NCI-H1092 treated with DMSO at 0.1 percent for 48 hours (cell line): ENCODE results near the gene IL5RA.

ENCODE experiments used
- DNase-seq: peaks from one replicate; lab custom pipeline; 2025; lab: John Stamatoyannopoulos, UW

The IL5RA gene

DNA sequence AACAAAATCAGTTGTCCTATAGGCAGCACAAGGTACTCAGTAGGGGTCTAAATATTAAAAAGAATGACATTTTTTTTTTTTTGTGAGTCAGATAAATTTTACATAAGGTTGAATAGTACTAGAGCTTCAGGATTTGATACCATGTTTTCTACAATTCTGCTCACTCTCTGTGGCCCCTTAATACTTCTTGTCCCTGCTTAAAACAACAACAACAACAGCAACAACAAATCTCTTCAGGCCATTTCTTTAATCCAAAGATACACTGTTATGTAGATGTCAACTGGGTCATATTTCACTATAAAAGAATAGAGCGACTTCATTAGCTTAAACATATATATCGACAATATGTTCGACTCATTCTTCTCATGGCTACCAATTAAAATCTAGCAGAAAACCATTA, 3.0 kb downstream of the IL5RA start:
- no peak for DNase-seq

DNA sequence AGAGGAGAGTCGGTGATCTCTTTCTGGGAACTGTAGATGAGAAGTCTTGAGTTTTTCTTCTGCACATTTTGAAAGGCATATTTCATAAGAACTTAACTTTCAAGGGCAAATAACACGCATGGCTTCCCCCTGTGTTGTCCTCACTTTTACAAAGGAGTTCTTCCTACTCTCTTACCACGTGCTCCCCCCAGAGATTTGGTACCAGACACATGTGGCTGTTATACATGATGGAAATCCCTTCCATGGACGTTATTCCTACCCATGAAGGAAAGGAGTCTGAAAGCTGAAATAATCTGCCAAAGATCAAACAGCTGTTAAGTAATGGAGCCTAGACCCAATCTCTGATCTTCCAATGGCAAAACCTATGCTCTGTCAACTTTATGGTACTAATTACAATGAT, 4.4 kb downstream of the IL5RA start:
- no peak for DNase-seq

DNA sequence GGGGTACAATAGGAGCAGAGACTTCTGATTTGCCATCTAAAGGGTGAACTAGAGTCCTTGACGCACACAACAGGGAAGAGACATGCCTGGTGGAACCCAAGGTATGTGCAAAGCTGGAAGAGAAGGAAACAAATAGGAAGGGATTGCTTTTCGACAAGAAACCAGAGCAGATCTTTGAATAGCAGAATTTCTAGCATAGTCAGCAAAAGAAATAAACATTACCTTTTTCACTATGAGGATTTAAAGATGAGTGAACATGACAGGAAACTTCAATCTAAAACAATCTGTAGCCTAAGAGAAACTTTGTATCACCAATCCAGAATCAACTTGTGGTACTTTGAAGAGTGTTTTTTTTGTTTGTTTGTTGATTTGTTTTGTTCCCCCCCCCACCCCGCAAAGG, 4.9 kb downstream of the IL5RA start:
- DNase-seq: no peak

DNA sequence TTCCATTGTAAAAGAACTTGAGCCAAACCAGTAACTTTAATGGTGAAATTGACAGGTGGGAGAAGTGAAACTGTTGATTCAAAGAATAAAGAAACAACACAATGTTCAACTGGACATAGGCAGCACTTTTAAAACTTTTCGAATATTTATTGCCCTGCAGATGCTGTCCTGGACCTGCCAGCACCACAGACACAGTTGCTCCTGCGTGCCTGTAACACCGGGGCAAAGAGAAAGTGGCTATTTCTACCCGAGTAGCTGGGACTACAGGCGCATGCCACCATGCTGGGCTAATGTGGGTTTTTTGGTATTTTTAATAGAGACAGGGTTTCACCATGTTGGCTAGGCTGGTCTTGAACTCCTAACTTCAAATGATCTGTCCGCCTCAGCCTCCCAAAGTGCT, 7.4 kb downstream of the IL5RA start:
- DNase-seq: no peak

DNA sequence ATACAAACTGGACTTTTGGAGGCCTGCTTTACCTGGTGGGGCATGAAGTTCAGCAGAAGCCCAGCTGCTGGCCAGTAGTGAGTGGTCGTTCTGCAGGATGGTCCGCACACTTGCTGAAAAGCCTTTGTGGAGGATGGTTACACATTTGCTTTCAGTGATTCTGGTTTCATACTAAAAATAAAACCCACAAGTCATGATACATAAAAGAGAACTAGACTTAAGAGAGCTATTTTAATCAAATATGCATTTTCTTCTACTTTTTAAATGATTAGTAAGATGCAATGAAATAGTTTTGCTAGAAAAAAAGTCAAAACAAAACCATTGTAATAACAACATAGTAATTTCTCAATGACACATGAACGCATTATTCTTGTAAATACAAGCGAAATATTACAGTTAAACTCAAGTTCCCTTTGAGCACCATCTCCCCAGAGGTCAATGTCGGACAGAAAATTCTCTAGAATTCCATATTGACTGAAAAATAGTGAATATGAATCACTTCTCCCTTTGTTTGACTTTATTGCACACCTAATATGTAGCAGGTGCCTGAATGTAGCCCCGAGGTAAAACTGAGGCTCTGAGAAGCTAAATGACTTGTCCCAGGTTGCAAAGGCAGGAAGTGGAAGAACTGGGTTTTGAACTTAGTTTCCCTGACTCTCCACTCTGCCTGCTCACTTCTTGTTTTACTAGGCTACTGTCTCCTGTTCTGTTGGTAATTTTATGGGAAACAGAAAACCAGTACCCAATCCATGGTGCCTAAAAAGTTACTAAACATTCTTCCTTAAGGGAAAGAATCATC, 8.3 kb downstream of the IL5RA start:
- no peak for DNase-seq

DNA sequence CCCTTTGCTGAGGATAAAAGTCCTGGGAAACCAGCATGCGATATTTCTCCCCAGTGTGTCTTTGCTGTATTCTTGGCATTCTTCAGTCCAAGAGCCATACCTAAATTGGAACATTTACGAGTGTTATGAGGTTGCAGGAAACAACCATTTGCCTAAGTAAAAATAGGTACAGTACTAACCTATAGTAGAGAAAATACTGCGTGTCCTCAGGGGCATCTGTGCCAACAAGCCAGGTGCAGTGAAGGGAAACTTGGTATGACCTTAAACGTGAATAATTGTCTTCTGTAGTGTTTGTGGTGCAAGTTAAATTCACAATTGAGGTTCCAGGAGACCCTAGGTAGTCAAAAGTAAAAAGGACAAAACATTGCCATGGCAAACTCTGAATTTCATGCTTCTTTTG, 12.2 kb downstream of the IL5RA start:
- no peak for DNase-seq

DNA sequence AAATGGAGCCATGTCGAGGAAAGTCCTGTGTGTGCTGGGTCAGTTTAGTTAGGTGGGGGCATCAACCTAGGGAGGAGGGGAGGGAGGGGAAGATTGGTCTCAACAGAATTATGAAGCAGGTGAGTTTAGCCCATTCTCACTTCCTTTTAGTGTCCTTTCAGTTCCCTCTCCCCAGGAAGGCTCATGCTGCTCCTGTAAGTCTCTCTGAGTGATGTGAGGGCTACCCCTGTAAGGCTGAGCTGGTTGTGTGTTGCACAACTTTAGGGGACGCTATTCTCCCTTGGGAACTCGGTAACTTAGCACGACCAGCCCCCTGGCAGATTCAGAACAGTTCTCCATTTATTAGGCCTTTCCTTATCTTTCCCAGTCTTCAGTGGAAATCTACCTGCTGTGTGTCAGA, 21.2 kb downstream of the IL5RA start:
- no peak for DNase-seq

DNA sequence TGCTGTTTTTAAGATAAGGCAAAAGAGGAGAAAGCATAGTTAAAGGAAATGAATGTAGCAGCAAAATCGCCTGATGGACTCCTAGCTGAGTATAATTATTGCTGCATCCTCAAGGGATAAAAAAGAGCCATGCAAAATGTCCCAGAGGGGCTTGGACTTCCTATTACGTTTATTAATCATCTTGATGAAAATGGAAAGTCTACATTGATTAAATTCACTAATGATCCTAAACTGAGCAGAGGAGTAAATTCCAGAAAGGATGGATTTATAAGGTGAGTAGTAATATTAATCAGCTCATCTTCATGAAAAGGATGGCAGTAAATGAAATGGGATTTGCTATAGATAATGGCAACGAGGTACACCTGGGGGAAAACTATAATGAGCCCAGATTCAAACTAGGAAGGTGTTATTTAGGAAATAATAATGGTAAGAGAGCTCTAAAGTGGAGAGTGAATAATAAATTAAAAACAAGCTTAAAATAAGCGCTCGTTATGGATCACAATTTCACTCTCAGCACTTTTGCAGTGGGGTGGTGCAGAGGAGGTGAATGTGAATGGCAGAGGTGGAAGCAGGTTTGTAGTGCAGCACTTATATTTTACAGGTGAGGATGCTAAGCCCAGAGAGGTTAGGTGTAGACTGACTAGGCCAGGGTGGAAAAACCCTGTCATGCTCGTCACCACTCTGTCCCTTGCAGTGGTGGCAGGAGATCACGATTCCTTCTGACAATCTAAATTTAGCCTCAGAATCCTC, 22.3 kb downstream of the IL5RA start:
- no peak for DNase-seq

DNA sequence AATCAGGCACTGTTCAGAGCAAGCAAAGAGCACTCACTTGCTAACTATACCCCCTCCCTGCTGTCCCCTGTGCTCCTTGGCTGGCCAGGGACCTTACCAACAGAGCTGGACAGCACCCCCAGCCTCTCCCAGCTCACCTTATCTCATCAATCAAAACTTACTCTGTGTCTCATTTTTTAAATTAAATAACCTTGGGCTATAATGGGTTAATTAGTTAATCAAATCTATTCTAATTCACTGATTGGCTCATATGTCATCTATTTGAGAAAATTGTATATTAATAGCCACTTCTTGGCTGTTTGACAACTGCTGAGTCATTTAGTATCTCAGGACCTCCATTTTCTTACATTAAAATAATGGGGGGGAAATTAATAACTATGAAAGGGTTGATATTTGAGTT, 22.9 kb downstream of the IL5RA start:
- no peak for DNase-seq

DNA sequence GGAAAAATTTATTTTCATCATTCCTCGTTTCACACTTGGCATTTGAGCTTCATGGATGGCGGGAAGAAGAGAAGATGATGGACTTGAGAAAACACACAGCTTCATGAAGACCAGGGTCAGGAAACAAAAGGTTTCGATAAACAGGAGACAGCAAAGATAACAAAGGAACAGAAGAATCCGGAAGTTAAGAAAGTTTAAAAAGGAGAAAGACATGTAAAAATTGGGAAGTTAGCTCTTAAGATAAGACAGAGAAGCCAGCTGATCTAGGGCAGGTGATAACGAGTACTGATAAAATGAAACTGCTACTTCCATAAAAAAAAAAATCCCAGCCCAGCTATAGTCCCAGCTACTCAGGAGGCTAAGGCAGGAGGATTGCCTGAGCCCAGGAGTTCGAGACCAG, 23.9 kb downstream of the IL5RA start:
- no peak for DNase-seq

DNA sequence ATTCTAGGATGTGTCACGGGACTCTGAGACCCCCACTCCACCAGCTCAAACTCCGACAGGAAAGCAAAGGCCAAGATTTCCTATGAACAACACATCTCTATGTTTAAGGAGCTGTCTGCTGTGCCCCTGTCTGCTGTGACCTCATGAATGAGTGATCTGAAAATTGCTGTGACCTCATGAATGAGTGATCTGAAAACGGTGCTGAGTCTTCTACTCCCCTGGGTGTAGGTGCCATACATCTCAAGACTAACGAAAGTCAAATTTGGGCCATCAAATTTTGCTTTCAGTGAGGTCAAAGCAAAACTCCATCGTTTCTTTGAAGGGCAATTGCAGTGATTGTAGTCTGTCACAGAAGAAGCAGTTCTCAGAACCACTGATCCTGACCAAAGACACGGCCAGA, 24.4 kb downstream of the IL5RA start:
- DNase-seq: no peak

DNA sequence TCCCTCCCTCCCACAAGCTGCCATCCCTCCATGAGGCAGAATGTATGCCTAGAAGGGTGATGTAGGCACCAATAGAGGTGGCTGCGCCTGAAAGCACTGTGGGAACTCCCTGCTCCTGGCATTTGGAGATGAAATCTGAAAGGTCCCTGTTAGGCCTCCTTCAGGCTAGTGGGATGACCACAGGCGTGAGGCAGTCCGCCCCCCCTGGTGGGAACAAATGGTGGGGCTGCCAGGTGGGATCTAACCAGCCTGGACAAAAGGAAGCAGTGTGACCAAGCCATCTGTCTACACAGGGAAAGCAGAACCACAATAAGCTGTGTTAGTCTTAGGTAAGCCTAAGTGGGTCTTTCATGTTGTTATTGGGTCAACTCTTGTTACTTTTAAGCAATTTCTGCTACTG, 25.3 kb downstream of the IL5RA start:
- DNase-seq: no peak

DNA sequence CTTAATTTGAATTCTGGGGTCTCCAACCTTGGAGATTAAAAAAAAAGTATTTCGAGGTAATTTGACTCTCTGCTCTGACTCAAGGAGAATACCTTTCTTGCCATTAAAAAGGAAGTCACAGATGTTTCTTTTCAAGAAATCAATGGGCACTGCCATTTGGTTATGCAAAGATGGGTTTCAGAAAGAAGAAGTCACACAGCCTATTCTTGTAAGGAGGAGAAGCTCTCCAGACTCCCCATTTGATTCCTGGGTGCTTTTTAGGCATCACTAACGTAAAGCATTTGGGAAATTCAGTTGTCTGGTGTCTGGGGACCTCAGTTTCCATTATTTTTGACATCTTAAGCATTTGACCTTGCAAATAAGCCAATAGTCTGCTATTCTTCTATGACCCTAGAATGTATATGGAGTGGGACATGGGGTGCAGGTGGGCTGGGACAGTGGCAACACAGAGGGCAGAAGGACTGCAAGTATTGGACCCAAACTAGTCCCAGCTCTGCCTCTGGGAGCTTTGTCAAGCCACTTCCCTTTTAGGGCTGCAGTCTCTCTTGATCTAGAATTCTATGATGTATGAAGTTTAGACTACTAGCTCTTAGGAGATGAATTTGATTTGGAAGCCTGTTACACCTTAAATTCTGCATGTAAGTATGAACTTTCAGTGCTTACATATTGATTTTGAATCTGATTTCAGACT, 27.8 kb downstream of the IL5RA start:
- no peak for DNase-seq

DNA sequence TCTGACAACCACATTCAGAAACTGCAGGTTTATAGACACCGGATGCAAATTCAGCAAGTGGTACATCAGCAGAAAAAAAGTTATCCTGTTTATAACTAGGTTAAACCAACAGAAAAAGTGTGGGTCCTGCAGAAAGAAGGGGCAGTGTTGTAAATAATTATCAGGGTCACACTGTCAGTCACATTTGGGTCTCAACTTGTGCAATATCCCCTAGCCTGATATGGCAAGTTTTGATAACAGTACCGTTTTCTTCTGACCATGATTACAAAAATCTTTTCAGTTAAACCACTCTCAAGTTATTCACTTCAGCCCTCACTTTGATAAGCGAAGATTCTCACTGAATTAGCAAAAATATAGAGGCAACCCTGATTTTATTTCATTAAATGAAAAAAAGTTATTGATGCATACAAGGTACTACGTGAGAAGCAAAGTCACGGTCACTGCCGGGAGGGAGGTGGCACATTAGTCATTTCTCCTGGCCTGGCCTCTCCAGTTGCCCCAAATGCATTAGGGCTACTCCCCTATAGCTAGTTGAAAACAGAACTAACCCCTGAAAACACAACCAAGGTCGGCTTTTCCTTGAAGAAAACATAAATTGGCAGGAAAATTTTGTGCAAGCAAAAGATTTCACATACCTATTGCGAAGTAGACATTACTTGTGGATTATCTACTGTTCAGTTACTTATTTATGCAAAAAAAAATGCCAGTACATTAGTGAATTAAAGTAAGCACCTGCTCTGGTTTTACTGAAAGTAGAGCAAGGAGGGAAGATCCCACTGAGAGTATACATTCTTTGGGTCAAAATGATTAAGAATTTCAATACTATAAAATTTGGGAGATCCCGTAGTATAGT, 28.6 kb downstream of the IL5RA start:
- DNase-seq: no peak

DNA sequence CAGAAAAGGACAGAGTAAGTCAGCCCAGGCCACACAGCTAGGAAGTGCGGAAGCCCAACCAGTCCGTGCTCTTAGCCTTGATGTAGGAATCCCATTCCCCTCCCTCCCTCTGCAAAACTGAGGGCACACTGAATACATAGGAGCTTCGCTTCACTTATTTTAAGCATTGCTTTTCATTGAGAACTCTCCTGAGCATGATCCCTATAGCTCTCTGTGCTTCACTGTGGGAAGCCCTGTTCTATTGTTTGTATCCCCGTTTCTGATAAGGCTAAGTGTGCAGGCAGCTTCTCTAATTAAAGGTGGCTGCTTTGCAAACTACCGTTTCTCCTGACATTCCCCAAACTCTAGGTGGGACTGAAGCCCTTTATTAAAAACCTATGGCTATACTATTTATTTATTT, 29.9 kb downstream of the IL5RA start:
- DNase-seq: no peak

DNA sequence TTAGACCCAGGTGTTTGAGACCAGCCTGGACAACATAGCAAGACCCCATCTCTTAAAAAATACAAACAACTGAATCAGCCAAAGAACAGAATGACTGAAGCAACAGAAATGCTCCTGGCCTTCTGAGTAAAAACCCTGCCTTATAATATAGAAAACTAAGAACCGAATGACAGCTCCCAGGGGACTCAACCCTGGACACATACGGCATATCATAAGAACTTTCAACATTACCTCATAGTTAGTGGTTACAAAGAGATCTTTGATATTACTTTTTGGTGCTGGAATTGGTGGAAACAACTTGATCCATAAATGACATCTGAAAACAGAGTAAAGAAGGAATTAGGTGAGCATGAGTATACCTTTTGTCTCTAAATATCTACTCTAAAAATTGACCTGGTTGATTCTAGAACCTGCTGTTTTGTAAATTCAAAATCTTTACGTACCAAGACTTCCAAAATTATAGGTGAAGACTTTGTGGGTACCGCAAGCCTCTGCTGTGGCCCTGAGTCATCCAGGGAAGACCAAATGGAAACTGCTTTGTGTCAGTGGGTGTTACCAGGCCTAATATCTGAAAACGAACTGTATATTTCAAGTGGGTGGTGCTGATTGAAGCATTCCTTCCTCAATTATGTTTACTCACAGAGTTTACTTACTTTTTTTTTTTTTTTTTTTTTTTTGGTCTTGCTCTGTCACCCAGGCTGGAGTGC, 35.5 kb downstream of the IL5RA start:
- no peak for DNase-seq

DNA sequence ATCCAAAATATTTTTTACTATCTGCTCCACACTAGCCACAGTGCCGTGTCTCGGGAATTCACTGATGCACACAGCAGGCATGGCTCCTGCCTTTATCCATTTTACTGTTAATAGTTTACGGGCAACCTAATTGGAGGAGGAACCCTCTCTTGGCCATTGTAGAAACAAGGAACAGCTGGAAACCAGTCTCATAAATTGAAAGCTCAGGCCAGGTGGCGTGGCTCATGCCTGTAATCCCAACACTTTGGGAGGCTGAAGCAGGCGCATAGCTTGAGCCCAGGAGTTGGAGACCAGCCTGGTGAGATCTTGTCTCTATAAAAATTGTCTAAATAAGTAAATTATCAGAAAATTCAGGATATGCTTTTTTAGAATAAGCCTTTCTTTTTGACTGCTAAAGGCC, 39.0 kb downstream of the IL5RA start:
- no peak for DNase-seq

DNA sequence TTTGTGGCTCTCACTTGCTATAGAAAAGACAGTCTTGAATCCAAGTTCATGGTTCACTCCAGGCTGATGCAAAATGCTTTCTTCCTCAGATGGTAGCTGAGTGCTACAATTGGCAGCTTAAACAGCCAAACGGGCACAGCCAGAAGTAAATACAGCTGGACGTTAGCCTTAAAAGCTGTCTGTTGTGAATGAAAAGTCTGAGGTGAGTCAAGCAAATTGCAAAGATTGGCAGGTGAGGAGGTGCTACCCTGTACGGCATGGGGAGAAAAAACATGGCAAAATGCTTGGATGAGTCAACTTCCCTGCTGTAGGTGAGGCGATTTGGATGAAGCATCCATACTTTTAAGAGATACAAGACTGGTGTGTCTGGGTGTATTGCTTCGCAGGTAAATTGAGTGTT, 40.5 kb downstream of the IL5RA start:
- DNase-seq: no peak

DNA sequence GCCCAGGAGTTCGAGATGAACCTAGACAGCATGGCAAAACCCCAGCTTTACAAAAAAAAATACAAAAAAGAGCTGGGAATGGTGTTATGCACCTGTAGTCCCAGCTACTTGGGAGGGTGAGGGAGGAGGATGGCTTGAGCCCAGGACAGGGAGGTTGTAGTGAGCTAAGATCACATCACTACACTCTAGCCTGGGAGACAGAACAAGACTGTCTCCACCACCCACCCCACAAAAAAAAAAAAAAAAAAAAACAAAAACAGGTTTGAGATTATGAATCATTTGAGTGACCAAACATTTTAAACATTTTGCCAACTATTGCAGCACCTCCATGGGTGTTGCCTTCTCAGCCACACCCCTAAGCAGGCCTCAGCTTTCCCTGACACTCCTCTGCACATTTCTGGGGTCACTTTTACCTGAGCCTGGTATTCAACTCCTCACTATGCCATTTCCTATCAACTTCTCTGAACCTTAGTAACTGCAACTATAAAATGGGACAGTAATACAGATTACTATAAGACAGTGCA, 41.8 kb downstream of the IL5RA start:
- no peak for DNase-seq

DNA sequence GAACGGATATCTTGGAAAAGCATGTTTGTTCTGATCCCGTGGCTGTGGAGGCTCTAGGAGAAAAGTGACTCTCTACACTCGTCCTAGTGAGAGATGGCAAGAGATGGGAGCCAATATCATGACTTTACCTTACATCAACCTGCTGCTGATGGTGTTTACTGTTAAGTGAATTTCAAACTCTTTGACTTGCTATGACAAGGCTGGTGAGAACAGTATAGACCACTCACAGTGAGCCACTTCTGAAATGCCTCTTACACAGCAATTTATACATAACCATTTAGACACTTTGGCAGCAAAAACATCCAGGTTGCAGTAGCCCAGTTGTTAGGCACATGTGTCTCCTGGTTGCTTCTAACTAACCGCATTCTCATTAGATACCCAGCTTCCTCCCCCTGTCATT, 43.3 kb downstream of the IL5RA start:
- DNase-seq: no peak

DNA sequence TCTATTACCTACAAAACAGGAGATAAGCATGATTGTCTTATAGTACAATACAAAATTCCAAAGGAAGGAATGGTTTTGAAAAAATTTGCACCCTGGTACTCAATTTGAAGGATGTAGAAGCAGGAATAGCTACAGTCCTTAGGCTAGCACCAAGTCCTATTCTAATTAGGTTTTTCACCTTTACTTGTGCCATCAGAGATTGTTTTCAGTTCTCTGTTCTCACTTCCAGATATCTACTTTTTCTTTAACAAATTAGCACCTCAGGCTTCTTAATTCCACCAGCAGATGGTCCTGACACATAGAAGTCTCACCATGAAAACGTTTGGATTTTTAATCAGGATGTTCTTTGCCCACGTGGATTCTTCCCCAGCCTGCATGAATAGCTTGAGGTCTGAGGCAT, 43.8 kb downstream of the IL5RA start:
- DNase-seq: no peak
